GM19372 (cell line): ENCODE results near the gene TMEM108.
A peak's percentile ranks its signal among the peaks of the same experiment; 100 is the strongest.

Experiments used
- ATAC-seq: cut with Tn5 transposase; IDR thresholded peaks from one replicate; pipeline ENCODE4 v1.9.1; 2021; ENCODE audit warnings: mild to moderate bottlenecking, low read depth, moderate library complexity; ENCODE audit not compliant: unreplicated experiment

Gene TMEM108

GRCh38 chr3:133209871-133210550, 171.8 kb downstream of the TMEM108 start:
- ATAC-seq: no peak

GRCh38 chr3:133210656-133211055, 172.5 kb downstream of the TMEM108 start:
- no peak for ATAC-seq

- ATAC-seq: peak; percentile 94
Observed at GRCh38 chr3:133211449-133211848, 173.3 kb downstream of the TMEM108 start.

GRCh38 chr3:133211856-133212255, 173.7 kb downstream of the TMEM108 start:
- no peak for ATAC-seq

- ATAC-seq: no peak
Observed at GRCh38 chr3:133213937-133214336, 175.7 kb downstream of the TMEM108 start.

- ATAC-seq: no peak
Observed at GRCh38 chr3:133227813-133228212, 189.6 kb downstream of the TMEM108 start.

- ATAC-seq: no peak
Observed at GRCh38 chr3:133230195-133230594, 192.0 kb downstream of the TMEM108 start.

- ATAC-seq: no peak
Observed at GRCh38 chr3:133236901-133237300, 198.7 kb downstream of the TMEM108 start.

GRCh38 chr3:133237380-133237779, 199.2 kb downstream of the TMEM108 start:
- ATAC-seq: no peak

- no peak for ATAC-seq
Observed at GRCh38 chr3:133238015-133238414, 199.8 kb downstream of the TMEM108 start.

- ATAC-seq: no peak
Observed at GRCh38 chr3:133246119-133246518, 207.9 kb downstream of the TMEM108 start.

- ATAC-seq: no peak
Observed at GRCh38 chr3:133246773-133247172, 208.6 kb downstream of the TMEM108 start.

- ATAC-seq: no peak
Observed at GRCh38 chr3:133248389-133248788, 210.2 kb downstream of the TMEM108 start.

GRCh38 chr3:133249490-133249889, 211.3 kb downstream of the TMEM108 start:
- ATAC-seq: no peak

GRCh38 chr3:133254151-133254550, 216.0 kb downstream of the TMEM108 start:
- no peak for ATAC-seq

- no peak for ATAC-seq
Observed at GRCh38 chr3:133254716-133255115, 216.5 kb downstream of the TMEM108 start.

- no peak for ATAC-seq
Observed at GRCh38 chr3:133256787-133257483, 218.7 kb downstream of the TMEM108 start.

- no peak for ATAC-seq
Observed at GRCh38 chr3:133258358-133258757, 220.2 kb downstream of the TMEM108 start.

- ATAC-seq: no peak
Observed at GRCh38 chr3:133259767-133260166, 221.6 kb downstream of the TMEM108 start.

- ATAC-seq: no peak
Observed at GRCh38 chr3:133262333-133262732, 224.1 kb downstream of the TMEM108 start.

GRCh38 chr3:133264920-133265319, 226.7 kb downstream of the TMEM108 start:
- no peak for ATAC-seq

- ATAC-seq: no peak
Observed at GRCh38 chr3:133268726-133269134, 230.5 kb downstream of the TMEM108 start.
